ENCODE data around the gene MAPK10. TPM values are rescaled to one million over a fixed set of nuclear protein-coding genes. Genes with fewer than 3 reads are reported as not detected.

The MAPK10 gene
- total RNA-seq, 3 donors from 2014 or later (not counting 1 experiment from before 2014, with no cell fraction given): 0.92 TPM; not detected in 2

GRCh38 chr4:86108137-86108536 lies 251.7 kb downstream of the MAPK10 start:
- Histone ChIP-seq H3K4me3 (ENCODE audit: low read length) (no peak overlapping the region), H3K27ac (ENCODE audit: low read length) (no peak overlapping the region), H3K36me3 (ENCODE audit: control insufficient read depth, insufficient read depth, low read length) (no peaks in the 10 kb centered on the region), H3K4me1 (ENCODE audit: control insufficient read depth, insufficient read depth, low read length) (no peaks in the 10 kb centered on the region), H3K9me3 (ENCODE audit: control insufficient read depth, insufficient read depth, low read length) (no peaks in the 10 kb centered on the region), H3K27me3 (ENCODE audit: control insufficient read depth, insufficient read depth, low read length) (no peaks in the 10 kb centered on the region)
- ATAC-seq: no peak
- Mint-ChIP-seq H3K9me3 (peaks cover 7 to 13% of the 10 kb centered on the region in 2 donors), H3K27me3 (ENCODE audit: low read depth in 2 of 2) (no peaks in the 10 kb centered on the region), H3K27ac (no peak overlapping the region), H3K36me3 (no peaks in the 10 kb centered on the region), H3K4me1 (no peaks in the 10 kb centered on the region), H3K4me3 (no peak overlapping the region)
- intact Hi-C loops (cut with micrococcal nuclease): no loop called here
- WGBS (ENCODE audit: insufficient coverage): no CpG with 5 or more reads among the region's 1 CpG
- no peak for TF ChIP-seq CTCF (IDR thresholded peaks at IDR 0.05)
- no peak for DNase-seq

GRCh38 chr4:86107112-86107511 lies 252.7 kb downstream of the MAPK10 start:
- WGBS (ENCODE audit: insufficient coverage): 91% methylated on average over 6 of the region's 6 CpGs
- H3K36me3 Mint-ChIP-seq: no peaks in the 10 kb centered on the region
- Histone ChIP-seq H3K9me3 (ENCODE audit: control insufficient read depth, insufficient read depth, low read length) (no peaks in the 10 kb centered on the region), H3K4me3 (ENCODE audit: low read length) (no peak overlapping the region), H3K27ac (ENCODE audit: low read length) (no peak overlapping the region), H3K27me3 (ENCODE audit: control insufficient read depth, insufficient read depth, low read length) (no peaks in the 10 kb centered on the region), H3K36me3 (ENCODE audit: control insufficient read depth, insufficient read depth, low read length) (no peaks in the 10 kb centered on the region), H3K4me1 (ENCODE audit: control insufficient read depth, insufficient read depth, low read length) (no peaks in the 10 kb centered on the region)
- DNase-seq: no peak
- intact Hi-C loops (cut with micrococcal nuclease): no loop called here
- no peaks in the 10 kb centered on the region for H3K27me3 Mint-ChIP-seq (ENCODE audit: low read depth in 2 of 2)
- ATAC-seq: no peak
- peaks cover 4 to 13% of the 10 kb centered on the region in 2 donors for H3K9me3 Mint-ChIP-seq
- H3K4me3 Mint-ChIP-seq: no peak overlapping the region
- no peak for TF ChIP-seq CTCF (IDR thresholded peaks at IDR 0.05)
- no peak overlapping the region for H3K27ac Mint-ChIP-seq
- H3K4me1 Mint-ChIP-seq: no peaks in the 10 kb centered on the region

GRCh38 chr4:86106475-86106874 lies 253.4 kb downstream of the MAPK10 start:
- H3K36me3 Mint-ChIP-seq: no peaks in the 10 kb centered on the region
- no peak for TF ChIP-seq CTCF (IDR thresholded peaks at IDR 0.05)
- Histone ChIP-seq H3K4me1 (ENCODE audit: control insufficient read depth, insufficient read depth, low read length) (no peaks in the 10 kb centered on the region), H3K9me3 (ENCODE audit: control insufficient read depth, insufficient read depth, low read length) (no peaks in the 10 kb centered on the region), H3K27ac (ENCODE audit: low read length) (no peak overlapping the region), H3K27me3 (ENCODE audit: control insufficient read depth, insufficient read depth, low read length) (no peaks in the 10 kb centered on the region), H3K4me3 (ENCODE audit: low read length) (no peak overlapping the region), H3K36me3 (ENCODE audit: control insufficient read depth, insufficient read depth, low read length) (no peaks in the 10 kb centered on the region)
- no peak overlapping the region for H3K27ac Mint-ChIP-seq
- DNase-seq (no peak), ATAC-seq (no peak)
- H3K4me3 Mint-ChIP-seq: no peak overlapping the region
- H3K9me3 Mint-ChIP-seq: peaks cover 6 to 15% of the 10 kb centered on the region in 2 donors
- H3K27me3 Mint-ChIP-seq (ENCODE audit: low read depth in 2 of 2): no peaks in the 10 kb centered on the region
- intact Hi-C loops (cut with micrococcal nuclease): no loop called here
- 100% methylated on average over 1 of the region's 2 CpGs for WGBS (ENCODE audit: insufficient coverage)
- no peaks in the 10 kb centered on the region for H3K4me1 Mint-ChIP-seq

GRCh38 chr4:86101841-86102240 lies 258.0 kb downstream of the MAPK10 start:
- no peak for ATAC-seq
- TF ChIP-seq CTCF (IDR thresholded peaks at IDR 0.05): no peak

More at GRCh38 chr4:86101841-86102240, 258.0 kb downstream of the MAPK10 start:
- Mint-ChIP-seq H3K4me1 (no peaks in the 10 kb centered on the region), H3K9me3 (peaks cover 6 to 10% of the 10 kb centered on the region in 2 donors), H3K27me3 (ENCODE audit: low read depth in 2 of 2) (no peaks in the 10 kb centered on the region), H3K4me3 (no peak overlapping the region), H3K27ac (no peak overlapping the region), H3K36me3 (no peaks in the 10 kb centered on the region)
- no peaks in the 10 kb centered on the region for H3K27me3 ChIP-seq (ENCODE audit: control insufficient read depth, insufficient read depth, low read length)
- H3K4me3 ChIP-seq (ENCODE audit: low read length): no peak overlapping the region
- DNase-seq: no peak
- no peaks in the 10 kb centered on the region for H3K9me3 ChIP-seq (ENCODE audit: control insufficient read depth, insufficient read depth, low read length)
- H3K4me1 ChIP-seq (ENCODE audit: control insufficient read depth, insufficient read depth, low read length): no peaks in the 10 kb centered on the region
- intact Hi-C loops (cut with micrococcal nuclease): no loop called here
- H3K27ac ChIP-seq (ENCODE audit: low read length): no peak overlapping the region
- WGBS (ENCODE audit: insufficient coverage): 81% methylated on average over 2 of the region's 2 CpGs
- no peaks in the 10 kb centered on the region for H3K36me3 ChIP-seq (ENCODE audit: control insufficient read depth, insufficient read depth, low read length)

Data from natural killer cell (primary cell).